GM23248 (cell line): Measurements from ENCODE around the gene SP9. TPM values are rescaled to one million over a fixed set of nuclear protein-coding genes. Genes with fewer than 3 reads are reported as not detected.
A peak's percentile ranks its signal among the peaks of the same experiment; 100 is the strongest.

Source experiments
- DNase-seq: peaks from one replicate; pipeline ENCODE4 v3.0.0-alpha.2; 2015
- H2AFZ ChIP-seq: fragments of 200-600 bp; sonication (generic); 2 replicates; pipeline ENCODE4 v1.6.1; 2016; ENCODE audit warnings: antibody characterized with exemption
- H3F3A ChIP-seq: fragments of 200-600 bp; sonication (generic); 2 replicates; pipeline ENCODE4 v1.6.1; 2016; ENCODE audit warnings: mild to moderate bottlenecking, antibody characterized with exemption, mixed run types; ENCODE audit not compliant: insufficient read depth
- H3K27ac ChIP-seq: fragments of 200-600 bp; sonication (generic); 2 replicates; pipeline ENCODE4 v1.5.1; 2016; ENCODE audit warnings: mild to moderate bottlenecking
- H3K27me3 ChIP-seq: fragments of 200-600 bp; sonication (generic); replicated peaks from 2 replicates; pipeline ENCODE4 v1.6.1; 2016; ENCODE audit warnings: mild to moderate bottlenecking; ENCODE audit not compliant: insufficient read depth
- H3K36me3 ChIP-seq: fragments of 200-600 bp; sonication (generic); 2 replicates; pipeline ENCODE4 v1.6.1; 2016; ENCODE audit warnings: low read depth, mild to moderate bottlenecking
- H3K4me1 ChIP-seq: fragments of 200-600 bp; sonication (generic); 2 replicates; pipeline ENCODE4 v1.6.1; 2016; ENCODE audit warnings: mild to moderate bottlenecking; ENCODE audit not compliant: insufficient read depth
- H3K4me2 ChIP-seq: fragments of 200-600 bp; sonication (generic); one replicate; pipeline ENCODE4 v1.6.1; 2016; ENCODE audit warnings: mild to moderate bottlenecking; ENCODE audit not compliant: unreplicated experiment
- H3K4me3 ChIP-seq: fragments of 200-600 bp; sonication (generic); 2 replicates; pipeline ENCODE4 v1.5.1; 2016; ENCODE audit warnings: mild to moderate bottlenecking
- H3K79me2 ChIP-seq: fragments of 200-600 bp; sonication (generic); 2 replicates; pipeline ENCODE4 v1.6.1; 2016; ENCODE audit warnings: mild to moderate bottlenecking; ENCODE audit not compliant: insufficient read depth
- H3K9ac ChIP-seq: fragments of 200-600 bp; sonication (generic); 2 replicates; pipeline ENCODE4 v1.6.1; 2016; ENCODE audit warnings: mild to moderate bottlenecking
- H3K9me2 ChIP-seq: fragments of 200-600 bp; sonication (generic); 2 replicates; pipeline ENCODE4 v1.6.1; 2016; ENCODE audit warnings: mixed run types, mild to moderate bottlenecking, moderate library complexity; ENCODE audit not compliant: insufficient read depth
- H3K9me3 ChIP-seq: fragments of 200-600 bp; sonication (generic); one replicate; pipeline ENCODE4 v1.6.1; 2017; ENCODE audit warnings: low read depth
- H4K20me1 ChIP-seq: fragments of 200-600 bp; sonication (generic); 2 replicates; pipeline ENCODE4 v1.6.0; 2016; ENCODE audit not compliant: insufficient read depth
- EZH2 ChIP-seq: fragments of 200-600 bp; sonication (generic); IDR thresholded peaks from 2 replicates; pipeline ENCODE4 v1.6.1; 2018; ENCODE audit warnings: antibody characterized with exemption, mild to moderate bottlenecking; ENCODE audit not compliant: insufficient read depth, poor library complexity, severe bottlenecking
- EZH2phosphoT487 ChIP-seq: fragments of 200-600 bp; sonication (generic); IDR thresholded peaks from 2 replicates; pipeline ENCODE4 v1.6.1; 2018; ENCODE audit warnings: antibody characterized with exemption, moderate library complexity, mild to moderate bottlenecking, low read depth; ENCODE audit not compliant: insufficient read depth
- WGBS, 2 experiments: methylation state at CpG; one replicate each; pipeline ENCODE4 v1.1.6; 2015 to 2017; ENCODE audit warnings: low lambda C conversion rate in 2 of 2, low coverage in 1 of 2; ENCODE audit errors: missing lambda C conversion rate in 2 of 2; 5-methylcytosine and 5-hydroxymethylcytosine counted together
- in situ Hi-C: fragments of 300-500 bp; cut with MboI; formaldehyde crosslinking; loops from 2 replicates; pipeline ENCODE4 v1.15.0; 2020
- polyA plus RNA-seq: library from polyadenylated mRNA; unstranded; fragments of >200 nt; fragmentation: Nextera tagmentation; extraction: Ambion mirVana; gene quantifications from 2 replicates; pipeline ENCODE4 v1.2.1, GENCODE V29; 2016
- total RNA-seq: library from RNA; depleted of rRNA; stranded (reverse); fragments of >200 nt; shearing (Covaris generic); gene quantifications from 2 replicates; pipeline ENCODE4 v1.2.3, GENCODE V29; 2014

The SP9 gene
- total and polyA plus RNA-seq, 2 experiments from 2014 or later: not detected

DNA sequence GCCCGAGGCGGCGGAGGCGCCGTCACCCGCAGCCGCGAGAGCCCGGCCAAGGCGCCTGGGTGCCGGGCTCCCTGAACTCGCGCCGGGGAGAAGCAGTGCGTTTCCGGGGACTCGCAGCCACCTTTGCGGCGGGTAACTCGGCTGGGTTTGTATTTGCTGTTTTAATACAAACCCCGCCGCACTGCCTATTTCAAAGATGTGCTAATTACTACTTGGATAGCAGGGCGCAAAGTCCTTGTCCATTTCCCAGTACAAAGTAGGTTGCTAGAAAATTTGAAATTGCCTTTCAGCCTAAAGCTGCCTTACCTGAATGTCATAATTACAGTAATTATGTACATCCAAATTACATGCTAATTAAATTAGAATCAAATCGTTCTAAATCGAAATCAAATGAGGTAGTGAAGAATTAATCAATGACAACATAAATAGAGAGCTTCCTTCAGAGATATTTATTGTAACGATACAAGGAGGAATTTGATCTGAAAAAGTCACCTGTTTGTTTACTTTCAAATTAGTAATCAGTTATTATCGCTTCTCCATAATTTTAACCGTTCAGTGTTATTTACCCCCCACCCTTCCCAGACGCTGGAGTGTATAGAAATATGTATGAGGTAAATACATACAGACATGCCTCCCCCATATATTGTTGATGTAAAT lies 8.1 kb downstream of the SP9 start:
- Histone ChIP-seq H4K20me1 (no peaks in the 10 kb centered on the region), H3K27me3 (peaks cover 30% of the 10 kb centered on the region), H3K4me2 (peak overlapping the region; percentile 77), H3K27ac (no peak overlapping the region), H3K79me2 (no peaks in the 10 kb centered on the region), H3K4me3 (peak overlapping the region; percentile 69), H3K36me3 (no peaks in the 10 kb centered on the region), H3K9me2 (no peaks in the 10 kb centered on the region), H3K4me1 (no peaks in the 10 kb centered on the region), H2AFZ (peak overlapping the region; percentile 75), H3F3A (peaks cover 19% of the 10 kb centered on the region), H3K9me3 (no peaks in the 10 kb centered on the region), H3K9ac (no peak overlapping the region)
- in situ Hi-C loops: loop anchor here (10.0 to 25.0 kb wide), 2 partner anchors 588 to 931 kb away; no protein-coding TSS in a partner anchor
- peak; percentile 41 for DNase-seq
- WGBS, 2 experiments: 18 to 21% methylated on average over 29 of the region's 29 CpGs
- TF ChIP-seq EZH2phosphoT487: no peak
- no peak for TF ChIP-seq EZH2

DNA sequence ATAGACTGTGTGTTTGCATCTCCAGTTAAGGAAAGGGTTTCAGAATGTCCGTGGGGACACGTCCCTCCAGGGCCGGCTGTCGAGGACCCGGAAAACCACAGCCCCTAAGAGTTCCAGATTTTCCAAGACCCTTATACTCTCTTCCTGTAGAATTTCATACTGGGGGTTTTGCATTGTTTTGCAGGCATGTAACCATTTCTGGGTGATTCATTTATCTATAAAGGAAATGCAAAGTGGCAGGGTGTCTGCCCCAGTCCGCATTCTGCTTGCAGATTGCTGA lies 8.5 kb downstream of the SP9 start:
- H2AFZ ChIP-seq: no peak overlapping the region
- no peak overlapping the region for H3K9ac ChIP-seq
- H4K20me1 ChIP-seq: no peaks in the 10 kb centered on the region
- no peak for DNase-seq
- H3F3A ChIP-seq: peaks cover 19% of the 10 kb centered on the region
- H3K9me3 ChIP-seq: no peaks in the 10 kb centered on the region
- peaks cover 3% of the 10 kb centered on the region; the same call in 1 of the 2 replicates for H3K36me3 ChIP-seq
- H3K4me2 ChIP-seq: no peak overlapping the region
- no peaks in the 10 kb centered on the region for H3K9me2 ChIP-seq
- no peaks in the 10 kb centered on the region for H3K4me1 ChIP-seq
- peaks cover 25% of the 10 kb centered on the region for H3K27me3 ChIP-seq
- H3K79me2 ChIP-seq: no peaks in the 10 kb centered on the region
- no peak for TF ChIP-seq EZH2phosphoT487
- no peak for TF ChIP-seq EZH2
- in situ Hi-C loops: loop anchor here (10.0 to 25.0 kb wide), 2 partner anchors 588 to 931 kb away; no protein-coding TSS in a partner anchor
- no peak overlapping the region for H3K4me3 ChIP-seq
- WGBS, 2 experiments: 74 to 79% methylated on average over 6 of the region's 6 CpGs
- no peak overlapping the region for H3K27ac ChIP-seq

DNA sequence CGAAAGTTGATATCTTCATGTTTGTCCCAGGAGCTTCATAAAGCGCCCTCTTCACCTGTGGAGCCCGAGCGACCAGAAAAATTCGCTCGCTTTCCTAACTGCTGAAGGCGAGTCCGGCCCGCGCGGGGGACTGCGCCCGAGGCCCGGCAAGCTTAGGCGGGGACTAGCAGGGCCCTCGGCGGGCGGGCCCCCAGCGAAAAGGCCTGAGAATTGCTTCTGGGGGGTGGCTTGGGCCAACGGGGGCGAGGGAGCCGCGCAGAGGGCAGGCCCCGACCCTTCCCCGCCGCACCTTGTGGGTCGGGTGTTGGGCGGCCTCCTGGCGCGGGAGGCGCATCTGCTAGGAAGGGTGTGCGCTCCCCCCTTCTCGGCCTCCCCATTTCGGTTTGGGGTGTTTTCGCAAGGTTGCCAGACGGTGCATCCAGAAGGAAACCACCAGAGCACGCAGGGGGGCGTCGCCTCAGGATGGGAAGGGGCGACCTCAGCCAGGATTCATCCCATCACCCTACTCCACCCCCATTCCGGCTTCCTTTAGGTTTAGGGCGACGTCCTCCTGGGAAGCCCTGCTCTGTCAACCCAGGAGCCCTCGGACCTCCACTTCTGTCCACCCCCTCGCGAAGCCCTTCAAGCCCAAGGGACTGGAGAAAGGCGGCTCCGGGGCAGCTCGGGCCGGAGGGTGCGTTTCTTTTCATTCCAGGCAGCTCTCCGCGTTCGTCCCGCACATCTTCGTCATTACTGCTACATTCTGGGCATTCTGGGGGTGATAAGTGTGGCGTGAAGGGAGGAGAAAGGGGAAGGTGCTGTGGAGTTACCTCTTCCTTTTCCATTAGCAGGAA lies 9.1 kb downstream of the SP9 start:
- Histone ChIP-seq H3K4me3 (no peak overlapping the region), H3K36me3 (peaks cover 9% of the 10 kb centered on the region; the same call in 1 of the 2 replicates), H3K27me3 (peaks cover 21% of the 10 kb centered on the region), H3F3A (peaks cover 19% of the 10 kb centered on the region), H3K9me2 (no peaks in the 10 kb centered on the region), H3K4me2 (no peak overlapping the region), H3K9ac (no peak overlapping the region), H3K79me2 (no peaks in the 10 kb centered on the region), H3K27ac (no peak overlapping the region), H3K9me3 (no peaks in the 10 kb centered on the region), H4K20me1 (no peaks in the 10 kb centered on the region), H2AFZ (no peak overlapping the region), H3K4me1 (no peaks in the 10 kb centered on the region)
- in situ Hi-C loops: loop anchor here (10.0 to 25.0 kb wide), 2 partner anchors 589 to 932 kb away; no protein-coding TSS in a partner anchor
- 63 to 72% methylated on average over 38 to 57 of the region's 57 CpGs for WGBS, 2 experiments
- TF ChIP-seq EZH2: no peak
- no peak for TF ChIP-seq EZH2phosphoT487
- no peak for DNase-seq

GRCh38 chr2:174344716-174345461 lies 10.1 kb downstream of the SP9 start:
- no peak overlapping the region for H3K4me2 ChIP-seq

More at GRCh38 chr2:174344716-174345461, 10.1 kb downstream of the SP9 start:
- no peaks in the 10 kb centered on the region for H3K9me2 ChIP-seq
- no peak overlapping the region for H3K27ac ChIP-seq
- H3K36me3 ChIP-seq: peaks cover 11% of the 10 kb centered on the region; the same call in 1 of the 2 replicates
- TF ChIP-seq EZH2phosphoT487 (no peak), EZH2 (no peak)
- H3F3A ChIP-seq: peaks cover 19% of the 10 kb centered on the region
- DNase-seq: peak; percentile 73
- H3K9me3 ChIP-seq: no peaks in the 10 kb centered on the region
- H3K4me1 ChIP-seq: no peaks in the 10 kb centered on the region
- H3K27me3 ChIP-seq: peaks cover 10% of the 10 kb centered on the region
- H3K9ac ChIP-seq: no peak overlapping the region
- no peak overlapping the region for H2AFZ ChIP-seq
- 64 to 66% methylated on average over 14 of the region's 14 CpGs for WGBS, 2 experiments
- H4K20me1 ChIP-seq: no peaks in the 10 kb centered on the region
- no peaks in the 10 kb centered on the region for H3K79me2 ChIP-seq
- in situ Hi-C loops: loop anchor here (10.0 to 25.0 kb wide), 2 partner anchors 590 to 933 kb away; no protein-coding TSS in a partner anchor
- H3K4me3 ChIP-seq: no peak overlapping the region
